Trophoblast cell (in vitro differentiated cells and primary cell): ENCODE data around the gene CFD.

ENCODE experiments used
- DNase-seq, 2 donors: peaks; one replicate each; pipeline ENCODE4 v3.0.0-alpha.2; 2016
- H2AFZ ChIP-seq: 2 replicates; pipeline ENCODE4 v1.6.1; 2013; ENCODE audit warnings: low read length, moderate library complexity, mild to moderate bottlenecking; ENCODE audit not compliant: insufficient read depth, poor library complexity
- H2AK5ac ChIP-seq: 2 replicates; pipeline ENCODE4 v1.6.1; 2013; ENCODE audit warnings: mild to moderate bottlenecking, low read length
- H2BK120ac ChIP-seq: 2 replicates; pipeline ENCODE4 v1.6.1; 2013; ENCODE audit warnings: low read length, mild to moderate bottlenecking, moderate library complexity; ENCODE audit not compliant: insufficient read depth, poor library complexity
- H2BK12ac ChIP-seq: 2 replicates; pipeline ENCODE4 v1.6.1; 2013; ENCODE audit warnings: mild to moderate bottlenecking, low read length, moderate library complexity
- H2BK5ac ChIP-seq: 2 replicates; pipeline ENCODE4 v1.6.1; 2013; ENCODE audit warnings: low read length, low read depth, moderate library complexity, mild to moderate bottlenecking; ENCODE audit not compliant: poor library complexity
- H3K14ac ChIP-seq: 2 replicates; pipeline ENCODE4 v1.6.1; 2013; ENCODE audit warnings: mild to moderate bottlenecking, low read length
- H3K18ac ChIP-seq: 2 replicates; pipeline ENCODE4 v1.6.1; 2013; ENCODE audit warnings: mild to moderate bottlenecking, low read length
- H3K23ac ChIP-seq: 2 replicates; pipeline ENCODE4 v1.6.1; 2013; ENCODE audit warnings: low read length
- H3K27ac ChIP-seq: 2 replicates; pipeline ENCODE4 v1.5.1; 2013; ENCODE audit warnings: low read depth, mild to moderate bottlenecking, inconsistent platforms, low read length, moderate library complexity
- H3K27me3 ChIP-seq: 2 replicates; pipeline ENCODE4 v1.6.1; 2013; ENCODE audit warnings: inconsistent platforms, mild to moderate bottlenecking, low read length, moderate library complexity; ENCODE audit not compliant: insufficient read depth
- H3K36me3 ChIP-seq, 2 experiments: 1 replicate in 1 of 2; 2 replicates in 1 of 2; pipeline ENCODE4 v1.6.1; 2013; ENCODE audit warnings: low read length in 2 of 2, mild to moderate bottlenecking in 2 of 2, moderate library complexity in 1 of 2; ENCODE audit not compliant: insufficient read depth in 2 of 2, control insufficient read depth in 1 of 2
- H3K4ac ChIP-seq: 2 replicates; pipeline ENCODE4 v1.6.1; 2013; ENCODE audit warnings: low read depth, mild to moderate bottlenecking, low read length, moderate library complexity
- H3K4me1 ChIP-seq, 2 experiments: 1 replicate in 1 of 2; 2 replicates in 1 of 2; pipeline ENCODE4 v1.6.1; 2013; ENCODE audit warnings: low read length in 2 of 2, mild to moderate bottlenecking in 2 of 2, moderate library complexity in 1 of 2; ENCODE audit not compliant: insufficient read depth in 2 of 2, control insufficient read depth in 1 of 2
- H3K4me2 ChIP-seq: 2 replicates; pipeline ENCODE4 v1.6.1; 2013; ENCODE audit warnings: inconsistent platforms, mild to moderate bottlenecking, low read length, moderate library complexity
- H3K4me3 ChIP-seq: 2 replicates; pipeline ENCODE4 v1.5.1; 2013; ENCODE audit warnings: mild to moderate bottlenecking, low read depth, low read length, inconsistent platforms
- H3K79me1 ChIP-seq: one replicate; pipeline ENCODE4 v1.6.1; 2013; ENCODE audit warnings: low read length
- H3K79me2 ChIP-seq: 2 replicates; pipeline ENCODE4 v1.6.1; 2013; ENCODE audit warnings: low read length, mild to moderate bottlenecking; ENCODE audit not compliant: control insufficient read depth, insufficient read depth, poor library complexity
- H3K9ac ChIP-seq: 2 replicates; pipeline ENCODE4 v1.6.1; 2013; ENCODE audit warnings: mild to moderate bottlenecking, low read length
- H3K9me3 ChIP-seq: 2 replicates; pipeline ENCODE4 v1.6.1; 2013; ENCODE audit warnings: low read depth, mild to moderate bottlenecking, control low read depth, inconsistent platforms, low read length; ENCODE audit not compliant: insufficient read depth
- H4K12ac ChIP-seq: 2 replicates; pipeline ENCODE4 v1.6.1; 2013; ENCODE audit warnings: low read depth, mild to moderate bottlenecking, low read length, moderate library complexity
- H4K8ac ChIP-seq: 2 replicates; pipeline ENCODE4 v1.6.1; 2013; ENCODE audit warnings: low read depth, mild to moderate bottlenecking, low read length, moderate library complexity
- H4K91ac ChIP-seq: one replicate; pipeline ENCODE4 v1.6.1; 2013; ENCODE audit warnings: low read depth, mild to moderate bottlenecking, low read length, moderate library complexity
- WGBS: extraction: QIAGEN DNeasy Blood & Tissue Kit; methylation state at CpG from one replicate; pipeline ENCODE4 v1.1.7; 2013; ENCODE audit warnings: missing lambda C conversion rate; ENCODE audit not compliant: insufficient read length, insufficient coverage; ENCODE audit errors: extremely low coverage; 5-methylcytosine and 5-hydroxymethylcytosine counted together

Gene CFD

DNA sequence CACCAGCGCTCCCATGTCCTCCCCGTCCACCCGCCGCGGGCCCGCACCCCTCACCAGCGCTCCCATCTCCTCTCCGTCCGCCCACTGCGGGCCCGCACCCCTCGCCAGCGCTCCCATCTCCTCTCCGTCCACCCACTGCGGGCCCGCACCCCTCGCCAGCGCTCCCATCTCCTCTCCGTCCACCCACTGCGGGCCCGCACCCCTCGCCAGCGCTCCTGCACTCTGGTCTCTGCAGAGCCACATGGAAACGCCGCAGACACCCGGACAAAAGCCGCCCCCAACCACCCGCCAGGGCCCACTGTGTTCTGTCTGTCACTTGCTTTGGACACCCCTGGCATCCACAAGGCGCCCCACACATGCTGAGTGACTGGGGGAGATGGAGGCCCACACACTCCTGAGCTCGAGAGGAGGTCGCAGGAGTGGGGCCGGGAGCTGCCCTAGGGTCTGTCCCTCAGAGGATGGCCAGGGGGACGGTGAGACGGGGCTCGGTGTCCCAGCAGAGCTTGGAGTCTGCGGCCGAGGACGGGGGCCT lies 7.4 kb downstream of the CFD start:
- no peak for DNase-seq
- no peak overlapping the region for H3K4ac ChIP-seq
- no peak overlapping the region for H3K18ac ChIP-seq
- peaks cover 4% of the 10 kb centered on the region for H3K79me2 ChIP-seq
- H2BK5ac ChIP-seq, result no peak overlapping the region
- peaks cover 5% of the 10 kb centered on the region for H3K79me1 ChIP-seq
- peaks cover 13 to 18% of the 10 kb centered on the region in 2 experiments for H3K4me1 ChIP-seq
- H2AK5ac ChIP-seq, result no peak overlapping the region
- H3K9ac ChIP-seq, result no peak overlapping the region
- H3K36me3 ChIP-seq, result peaks cover 30% of the 10 kb centered on the region in 2 experiments
- no peak overlapping the region for H2BK12ac ChIP-seq
- no peak overlapping the region for H4K8ac ChIP-seq
- H3K23ac ChIP-seq, result no peak overlapping the region
- no peak overlapping the region for H4K12ac ChIP-seq
- H3K14ac ChIP-seq, result no peak overlapping the region
- H3K4me2 ChIP-seq, result no peak overlapping the region
- no peak overlapping the region for H4K91ac ChIP-seq
- H3K27ac ChIP-seq, result no peak overlapping the region
- H2AFZ ChIP-seq, result no peak overlapping the region
- peaks cover 2% of the 10 kb centered on the region for H3K9me3 ChIP-seq
- H3K27me3 ChIP-seq, result no peaks in the 10 kb centered on the region
- no peak overlapping the region for H2BK120ac ChIP-seq
- H3K4me3 ChIP-seq, result no peak overlapping the region
- WGBS, result no CpG with 5 or more reads among the region's 38 CpGs

- H3K79me1 ChIP-seq, result peaks cover 5% of the 10 kb centered on the region
- H4K12ac ChIP-seq, result no peak overlapping the region
- no peak overlapping the region for H2BK5ac ChIP-seq
- H3K4me2 ChIP-seq, result no peak overlapping the region
- no peak overlapping the region for H3K9ac ChIP-seq
- H2AFZ ChIP-seq, result no peak overlapping the region
- H2BK120ac ChIP-seq, result no peak overlapping the region
- peaks cover 4% of the 10 kb centered on the region for H3K79me2 ChIP-seq
- no peak overlapping the region for H3K4ac ChIP-seq
- H3K18ac ChIP-seq, result no peak overlapping the region
- no peaks in the 10 kb centered on the region for H3K27me3 ChIP-seq
- peaks cover 13 to 18% of the 10 kb centered on the region in 2 experiments for H3K4me1 ChIP-seq
- peaks cover 30 to 35% of the 10 kb centered on the region in 2 experiments for H3K36me3 ChIP-seq
- no peak overlapping the region for H3K14ac ChIP-seq
- no peak overlapping the region for H3K27ac ChIP-seq
- H3K23ac ChIP-seq, result no peak overlapping the region
- H3K9me3 ChIP-seq, result no peaks in the 10 kb centered on the region
- no peak overlapping the region for H4K91ac ChIP-seq
- no peak overlapping the region for H3K4me3 ChIP-seq
- no peak overlapping the region for H4K8ac ChIP-seq
- H2AK5ac ChIP-seq, result no peak overlapping the region
- DNase-seq, result no peak
- no peak overlapping the region for H2BK12ac ChIP-seq
- no CpG with 5 or more reads among the region's 16 CpGs for WGBS
These were observed 7.9 kb downstream of the CFD start for GRCh38 chr19:867301-867793.

- Histone ChIP-seq H3K36me3 (peaks cover 30 to 35% of the 10 kb centered on the region in 2 experiments), H3K79me1 (peaks cover 5% of the 10 kb centered on the region), H2BK120ac (no peak overlapping the region), H3K9me3 (no peaks in the 10 kb centered on the region), H3K4me2 (no peak overlapping the region), H4K91ac (no peak overlapping the region), H3K4me1 (peaks cover 13 to 16% of the 10 kb centered on the region in 2 experiments), H3K14ac (no peak overlapping the region), H3K79me2 (peaks cover 4% of the 10 kb centered on the region), H2BK12ac (no peak overlapping the region), H4K8ac (no peak overlapping the region), H3K9ac (no peak overlapping the region), H3K23ac (no peak overlapping the region), H3K4ac (no peak overlapping the region), H4K12ac (no peak overlapping the region), H2AK5ac (no peak overlapping the region), H2BK5ac (no peak overlapping the region), H3K4me3 (no peak overlapping the region), H3K27me3 (no peaks in the 10 kb centered on the region), H3K18ac (peak overlapping the region; percentile 69), H2AFZ (no peak overlapping the region), H3K27ac (no peak overlapping the region)
- DNase-seq, result no peak
- no CpG with 5 or more reads among the region's 39 CpGs for WGBS
These were observed 8.5 kb downstream of the CFD start for GRCh38 chr19:867855-868457.

DNA sequence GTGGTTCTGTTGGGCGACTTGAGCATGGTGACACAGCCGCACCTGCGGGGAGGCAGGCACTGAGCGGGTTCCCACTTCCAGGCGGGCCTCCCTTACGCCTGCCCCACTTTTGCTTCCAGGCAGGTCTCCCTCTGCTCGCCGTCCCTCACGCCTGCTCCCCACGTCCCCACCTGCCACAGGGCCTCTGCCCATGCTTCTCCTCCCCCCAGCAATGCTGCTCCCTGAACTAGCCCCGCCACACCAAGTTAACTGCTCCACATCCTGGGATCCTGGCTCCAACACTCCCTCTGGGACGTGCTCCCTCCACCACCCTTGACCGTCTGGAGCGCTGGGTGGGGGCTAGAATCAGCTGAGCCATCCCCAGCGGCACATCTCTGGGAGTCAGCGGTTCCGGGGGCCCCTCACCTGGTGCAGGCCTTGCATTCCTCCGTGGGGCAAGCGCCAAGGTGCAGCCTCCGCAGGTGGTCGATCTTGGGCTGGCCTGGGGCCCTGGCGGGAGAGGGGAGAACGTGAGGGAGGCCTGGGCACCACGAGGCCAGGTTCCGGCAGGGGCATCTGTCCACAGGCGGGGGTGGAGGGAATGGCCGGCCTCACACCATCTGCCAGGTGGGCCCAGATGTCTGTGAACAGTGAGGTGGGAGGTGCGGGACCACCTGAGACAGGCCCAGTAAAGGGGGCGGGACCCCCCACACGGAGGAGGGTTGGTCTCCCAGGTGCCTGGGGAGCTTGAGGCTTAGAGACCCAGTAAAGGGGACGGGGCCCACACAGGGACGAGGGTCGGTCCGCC lies 9.2 kb downstream of the CFD start:
- peak overlapping the region; percentile 77 for H2AK5ac ChIP-seq
- no peak overlapping the region for H2BK5ac ChIP-seq
- H3K9ac ChIP-seq, result no peak overlapping the region
- H3K18ac ChIP-seq, result peak overlapping the region; percentile 69
- H2AFZ ChIP-seq, result no peak overlapping the region
- H3K4ac ChIP-seq, result peak overlapping the region; percentile 48
- H3K4me1 ChIP-seq, result peaks cover 13 to 16% of the 10 kb centered on the region in 2 experiments
- H3K4me3 ChIP-seq, result no peak overlapping the region
- peak overlapping the region; percentile 52 for H2BK120ac ChIP-seq
- no peak overlapping the region for H4K12ac ChIP-seq
- no peak for DNase-seq
- H3K27me3 ChIP-seq, result no peaks in the 10 kb centered on the region
- peaks cover 34 to 35% of the 10 kb centered on the region in 2 experiments for H3K36me3 ChIP-seq
- peaks cover 4% of the 10 kb centered on the region for H3K79me2 ChIP-seq
- H2BK12ac ChIP-seq, result peak overlapping the region; percentile 42
- no peak overlapping the region for H3K23ac ChIP-seq
- H4K8ac ChIP-seq, result peak overlapping the region; percentile 52
- no peaks in the 10 kb centered on the region for H3K9me3 ChIP-seq
- H3K79me1 ChIP-seq, result peaks cover 5% of the 10 kb centered on the region
- H4K91ac ChIP-seq, result peak overlapping the region; percentile 68
- WGBS, result no CpG with 5 or more reads among the region's 34 CpGs
- peak overlapping the region; percentile 69 for H3K14ac ChIP-seq
- no peak overlapping the region for H3K4me2 ChIP-seq
- peak overlapping the region; percentile 49 for H3K27ac ChIP-seq
